MM.1S (cell line): Measurements from ENCODE around the gene DNAH6.

Source experiments
- DNase-seq: peaks from one replicate; pipeline ENCODE4 v3.0.0-alpha.2; 2015
- H2AFZ ChIP-seq: fragments of 300-600 bp; sonication (generic); 2 replicates; pipeline ENCODE4 v1.6.0; 2016; ENCODE audit warnings: antibody characterized with exemption, low read length
- H3F3A ChIP-seq: fragments of 300-600 bp; sonication (generic); 2 replicates; pipeline ENCODE4 v1.6.1; 2016; ENCODE audit warnings: mild to moderate bottlenecking, antibody characterized with exemption, low read length, moderate library complexity, mixed read lengths; ENCODE audit not compliant: insufficient read depth
- H3K27ac ChIP-seq: fragments of 300-600 bp; sonication (generic); 2 replicates; pipeline ENCODE4 v1.5.1; 2016; ENCODE audit warnings: mild to moderate bottlenecking, low read length
- H3K27me3 ChIP-seq: fragments of 300-600 bp; sonication (generic); replicated peaks from 2 replicates; pipeline ENCODE4 v1.6.0; 2016; ENCODE audit warnings: low read length; ENCODE audit not compliant: insufficient read depth
- H3K36me3 ChIP-seq: fragments of 300-600 bp; sonication (generic); replicated peaks from 2 replicates; pipeline ENCODE4 v1.6.1; 2016; ENCODE audit warnings: mild to moderate bottlenecking, low read length, mixed read lengths; ENCODE audit not compliant: insufficient read depth
- H3K4me1 ChIP-seq: fragments of 300-600 bp; sonication (generic); 2 replicates; pipeline ENCODE4 v1.6.1; 2016; ENCODE audit warnings: low read length, mixed read lengths
- H3K4me2 ChIP-seq: fragments of 300-600 bp; sonication (generic); 2 replicates; pipeline ENCODE4 v1.6.0; 2016; ENCODE audit warnings: low read depth, low read length
- H3K4me3 ChIP-seq: fragments of 300-600 bp; sonication (generic); 2 replicates; pipeline ENCODE4 v1.5.1; 2016; ENCODE audit warnings: low read length, mixed read lengths
- H3K79me2 ChIP-seq: fragments of 300-600 bp; sonication (generic); 2 replicates; pipeline ENCODE4 v1.6.1; 2016; ENCODE audit warnings: mixed run types, low read length, mixed read lengths
- H3K9ac ChIP-seq: fragments of 300-600 bp; sonication (generic); 2 replicates; pipeline ENCODE4 v1.6.1; 2016; ENCODE audit warnings: low read length, mixed read lengths
- H3K9me2 ChIP-seq: fragments of 300-600 bp; sonication (generic); replicated peaks from 2 replicates; pipeline ENCODE4 v1.6.1; 2016; ENCODE audit warnings: mild to moderate bottlenecking, low read length, mixed read lengths; ENCODE audit not compliant: insufficient read depth
- H3K9me3 ChIP-seq: fragments of 300-600 bp; sonication (generic); replicated peaks from 2 replicates; pipeline ENCODE4 v1.6.1; 2016; ENCODE audit warnings: mild to moderate bottlenecking, low read length, mixed read lengths; ENCODE audit not compliant: insufficient read depth
- H4K20me1 ChIP-seq: fragments of 300-600 bp; sonication (generic); 2 replicates; pipeline ENCODE4 v1.6.1; 2016; ENCODE audit warnings: mild to moderate bottlenecking, low read length, moderate library complexity, mixed read lengths; ENCODE audit not compliant: insufficient read depth
- EZH2 ChIP-seq: fragments of 300-600 bp; sonication (generic); optimal IDR thresholded peaks from 2 replicates; pipeline ENCODE3; 2017; ENCODE audit warnings: low read depth, mild to moderate bottlenecking, antibody characterized with exemption, low read length, mixed read lengths
- EZH2phosphoT487 ChIP-seq: fragments of 300-600 bp; sonication (generic); IDR thresholded peaks from 2 replicates; pipeline ENCODE4 v1.6.1; 2018; ENCODE audit warnings: antibody characterized with exemption, low read length
- TF ChIP-seq, protein P1 (sequence below): fragments of 300-600 bp; sonication (generic); IDR thresholded peaks from 2 replicates; pipeline ENCODE4 v1.5.1; 2016; ENCODE audit warnings: antibody characterized with exemption, low read length, mixed read lengths

The DNAH6 gene

DNA sequence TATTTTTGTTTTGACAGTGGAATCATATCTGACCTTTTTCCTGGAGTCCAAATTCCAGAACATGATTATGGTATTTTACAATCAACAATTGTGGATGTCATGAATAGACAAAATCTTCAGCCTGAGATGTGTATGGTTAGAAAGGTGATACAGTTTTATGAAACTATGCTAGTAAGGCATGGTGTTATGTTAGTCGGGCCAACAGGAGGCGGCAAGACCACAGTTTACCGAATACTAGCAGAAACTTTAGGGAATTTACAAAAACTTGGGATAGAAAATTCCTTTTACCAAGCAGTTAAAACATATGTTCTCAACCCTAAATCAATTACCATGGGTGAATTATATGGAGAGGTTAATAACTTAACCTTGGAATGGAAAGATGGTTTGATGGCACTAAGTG is 137.0 kb downstream of the DNAH6 start:
- H3K9me3 ChIP-seq: no peaks in the 10 kb centered on the region
- no peak overlapping the region for H3K4me2 ChIP-seq
- H3K4me1 ChIP-seq: no peaks in the 10 kb centered on the region
- H3K9ac ChIP-seq: no peak overlapping the region
- H3K79me2 ChIP-seq: no peaks in the 10 kb centered on the region
- no peaks in the 10 kb centered on the region for H3F3A ChIP-seq
- no peaks in the 10 kb centered on the region for H3K27me3 ChIP-seq
- H3K27ac ChIP-seq: no peak overlapping the region
- no peak overlapping the region for H2AFZ ChIP-seq
- no peak for DNase-seq
- TF ChIP-seq, protein P1, sequence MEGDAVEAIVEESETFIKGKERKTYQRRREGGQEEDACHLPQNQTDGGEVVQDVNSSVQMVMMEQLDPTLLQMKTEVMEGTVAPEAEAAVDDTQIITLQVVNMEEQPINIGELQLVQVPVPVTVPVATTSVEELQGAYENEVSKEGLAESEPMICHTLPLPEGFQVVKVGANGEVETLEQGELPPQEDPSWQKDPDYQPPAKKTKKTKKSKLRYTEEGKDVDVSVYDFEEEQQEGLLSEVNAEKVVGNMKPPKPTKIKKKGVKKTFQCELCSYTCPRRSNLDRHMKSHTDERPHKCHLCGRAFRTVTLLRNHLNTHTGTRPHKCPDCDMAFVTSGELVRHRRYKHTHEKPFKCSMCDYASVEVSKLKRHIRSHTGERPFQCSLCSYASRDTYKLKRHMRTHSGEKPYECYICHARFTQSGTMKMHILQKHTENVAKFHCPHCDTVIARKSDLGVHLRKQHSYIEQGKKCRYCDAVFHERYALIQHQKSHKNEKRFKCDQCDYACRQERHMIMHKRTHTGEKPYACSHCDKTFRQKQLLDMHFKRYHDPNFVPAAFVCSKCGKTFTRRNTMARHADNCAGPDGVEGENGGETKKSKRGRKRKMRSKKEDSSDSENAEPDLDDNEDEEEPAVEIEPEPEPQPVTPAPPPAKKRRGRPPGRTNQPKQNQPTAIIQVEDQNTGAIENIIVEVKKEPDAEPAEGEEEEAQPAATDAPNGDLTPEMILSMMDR: no peak
- TF ChIP-seq EZH2 (no peak), EZH2phosphoT487 (no peak)
- H4K20me1 ChIP-seq: no peaks in the 10 kb centered on the region
- H3K36me3 ChIP-seq: no peaks in the 10 kb centered on the region
- no peak overlapping the region for H3K4me3 ChIP-seq
- no peaks in the 10 kb centered on the region for H3K9me2 ChIP-seq

DNA sequence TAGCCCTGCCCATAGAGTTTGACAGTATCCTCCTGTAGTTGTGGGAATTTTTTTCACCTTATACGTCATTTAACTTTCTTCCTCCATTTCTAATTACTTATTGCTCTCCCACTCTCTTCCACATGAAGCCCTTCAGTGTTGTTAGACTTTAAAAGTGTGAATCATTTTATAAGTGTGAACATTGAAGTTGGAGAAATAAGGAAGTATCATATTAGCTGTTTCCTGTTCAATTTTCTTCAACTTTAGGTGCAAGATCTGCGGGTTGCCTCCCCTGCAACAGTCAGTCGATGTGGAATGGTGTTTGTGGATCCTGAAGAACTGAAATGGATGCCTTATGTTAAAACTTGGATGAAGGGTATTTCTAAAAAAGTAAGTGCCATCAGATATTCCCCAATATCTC is 138.1 kb downstream of the DNAH6 start:
- Histone ChIP-seq H3K4me3 (no peak overlapping the region), H3K4me2 (no peak overlapping the region), H3K79me2 (no peaks in the 10 kb centered on the region), H4K20me1 (no peaks in the 10 kb centered on the region), H3K9me3 (no peaks in the 10 kb centered on the region), H3K27me3 (no peaks in the 10 kb centered on the region), H3K9me2 (no peaks in the 10 kb centered on the region), H2AFZ (no peak overlapping the region), H3K4me1 (no peaks in the 10 kb centered on the region), H3K9ac (no peak overlapping the region), H3K27ac (no peak overlapping the region), H3F3A (no peaks in the 10 kb centered on the region), H3K36me3 (no peaks in the 10 kb centered on the region)
- no peak for DNase-seq
- TF ChIP-seq, protein P1: no peak

DNA sequence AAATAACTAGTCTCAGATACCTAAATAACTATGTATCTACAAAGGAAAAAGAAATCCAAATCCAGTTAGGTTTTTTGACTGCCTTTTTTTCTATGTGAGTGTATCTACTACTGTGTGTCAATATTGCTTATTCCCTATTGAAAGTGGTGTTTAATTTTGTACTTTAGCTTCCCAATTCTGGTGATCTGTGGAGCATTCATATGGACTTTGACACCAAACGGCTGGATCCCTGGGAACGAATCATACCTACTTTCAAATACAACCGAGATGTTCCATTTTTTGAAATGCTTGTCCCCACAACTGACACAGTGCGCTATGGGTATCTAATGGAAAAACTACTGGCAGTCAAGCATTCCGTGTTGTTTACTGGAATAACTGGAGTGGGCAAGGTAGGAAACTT is 152.8 kb downstream of the DNAH6 start:
- no peak for DNase-seq
- Histone ChIP-seq H3K79me2 (no peaks in the 10 kb centered on the region), H3K4me3 (no peak overlapping the region), H3K4me2 (no peak overlapping the region), H3K36me3 (no peaks in the 10 kb centered on the region), H3K4me1 (no peaks in the 10 kb centered on the region), H2AFZ (no peak overlapping the region), H3K27me3 (no peaks in the 10 kb centered on the region), H4K20me1 (no peaks in the 10 kb centered on the region), H3K27ac (no peak overlapping the region), H3F3A (no peaks in the 10 kb centered on the region), H3K9me2 (no peaks in the 10 kb centered on the region), H3K9ac (no peak overlapping the region), H3K9me3 (no peaks in the 10 kb centered on the region)
- TF ChIP-seq EZH2phosphoT487 (no peak), EZH2 (no peak)
- TF ChIP-seq, protein P1: no peak

DNA sequence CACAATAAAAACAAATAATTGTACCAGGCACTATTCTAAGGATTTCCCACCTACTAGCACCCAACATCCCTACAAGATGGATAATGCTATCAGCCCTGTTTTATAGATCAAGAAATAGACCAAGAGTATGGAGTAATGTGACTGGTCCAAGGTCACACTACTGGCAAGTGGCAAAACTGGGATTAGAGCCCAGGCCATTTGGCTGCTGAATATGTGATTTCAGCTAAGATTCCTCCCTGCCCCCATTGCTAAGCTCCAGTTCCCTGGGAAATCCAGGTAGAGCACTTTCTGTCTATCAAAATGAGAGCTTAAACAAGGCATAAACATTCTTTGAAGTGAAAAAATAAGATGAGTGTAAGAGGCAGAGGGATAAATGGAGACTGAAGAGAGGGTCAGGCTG is 157.8 kb downstream of the DNAH6 start:
- no peaks in the 10 kb centered on the region for H3K36me3 ChIP-seq
- no peaks in the 10 kb centered on the region for H3K27me3 ChIP-seq
- H3K79me2 ChIP-seq: no peaks in the 10 kb centered on the region
- no peak for DNase-seq
- H3K9me2 ChIP-seq: no peaks in the 10 kb centered on the region
- H3K9ac ChIP-seq: no peak overlapping the region
- H3K9me3 ChIP-seq: no peaks in the 10 kb centered on the region
- no peak overlapping the region for H2AFZ ChIP-seq
- TF ChIP-seq EZH2phosphoT487: no peak
- TF ChIP-seq, protein P1: no peak
- no peak for TF ChIP-seq EZH2
- H3K27ac ChIP-seq: no peak overlapping the region
- H3F3A ChIP-seq: no peaks in the 10 kb centered on the region
- H3K4me1 ChIP-seq: no peaks in the 10 kb centered on the region
- no peak overlapping the region for H3K4me2 ChIP-seq
- H4K20me1 ChIP-seq: no peaks in the 10 kb centered on the region
- no peak overlapping the region for H3K4me3 ChIP-seq
